Measurements from ENCODE around the gene DZIP3. TPM values are rescaled to one million over a fixed set of nuclear protein-coding genes. Genes with fewer than 3 reads are reported as not detected.

DZIP3 gene
- total RNA-seq (19.3 and 26.4 TPM in 2 replicates), polyA plus RNA-seq (10.2 and 11.0 TPM in 2 replicates), polyA minus RNA-seq (ENCODE audit: low replicate concordance) (0.82 and 1.1 TPM in 2 replicates)
- polyA plus RNA-seq (2012): 6.9 and 7.1 TPM in 2 replicates

- no peaks in the 10 kb centered on the region for H3K36me3 ChIP-seq (ENCODE audit: control insufficient read depth, insufficient read depth, low read length)
- H4K20me1 ChIP-seq (ENCODE audit: control insufficient read depth, extremely low read depth, insufficient read depth, low read length): no peaks in the 10 kb centered on the region
- peak within 1 kb of the TSS; percentile 81 for H2AFZ ChIP-seq (ENCODE audit: low read length)
- peak within 1 kb of the TSS; percentile 82 for H3K4me2 ChIP-seq (ENCODE audit: extremely low read depth, insufficient read depth, low read length)
- H3K4me1 ChIP-seq (ENCODE audit: control insufficient read depth, extremely low read depth, insufficient read depth, low read length): peaks cover 4% of the 10 kb centered on the region
- peak within 1 kb of the TSS; percentile 67 to 93 (median 78) for H3K4me3 ChIP-seq (replicated peaks in 1 of 4; ENCODE audit: control extremely low read depth in 1 of 4, insufficient read depth in 1 of 4, low read depth in 3 of 4, low read length in 4 of 4)
- no peak for TF ChIP-seq EZH2 (IDR thresholded peaks at IDR 0.05; ENCODE audit: low read length, missing control alignments)
- TF ChIP-seq CTCF (conservative IDR thresholded peaks at IDR 0.05 in 1 of 2, IDR thresholded peaks at IDR 0.05 in 1 of 2; ENCODE audit: low read depth in 1 of 2, low read length in 2 of 2): peak in 1 of 2 donors; percentile 1
- H3K27ac ChIP-seq (ENCODE audit: insufficient read depth, low read length): peak within 1 kb of the TSS; percentile 93
- H3K9me3 ChIP-seq (ENCODE audit: control insufficient read depth, insufficient read depth, low read depth, low read length): no peaks in the 10 kb centered on the region
- H3K79me2 ChIP-seq (ENCODE audit: control insufficient read depth, insufficient read depth, low read length): peaks cover 52% of the 10 kb centered on the region
- peak within 1 kb of the TSS; percentile 89 for H3K9ac ChIP-seq (ENCODE audit: insufficient read depth, low read length)
- peak; percentile 91 to 95 for DNase-seq (ENCODE audit: low read depth in 2 of 2)
- H3K27me3 ChIP-seq (ENCODE audit: control insufficient read depth, insufficient read depth, low read length): no peaks in the 10 kb centered on the region
Observed at GRCh38 chr3:108589081-108589997, at the start of gene DZIP3, which contains the start of gene CIP2A. TSS of gene DZIP3 (plus strand) at chr3:108589722. CDS start at chr3:108605407, 15,685 bp downstream. TSS of gene CIP2A (minus strand) at chr3:108589438. CDS start at chr3:108589375, 63 bp downstream.

- peak overlapping the region; percentile 62 for H2AFZ ChIP-seq (ENCODE audit: low read length)
- H3K27ac ChIP-seq (ENCODE audit: insufficient read depth, low read length): no peak overlapping the region
- H4K20me1 ChIP-seq (ENCODE audit: control insufficient read depth, extremely low read depth, insufficient read depth, low read length): no peaks in the 10 kb centered on the region
- H3K4me2 ChIP-seq (ENCODE audit: extremely low read depth, insufficient read depth, low read length): peak overlapping the region; percentile 76
- H3K4me1 ChIP-seq (ENCODE audit: control insufficient read depth, extremely low read depth, insufficient read depth, low read length): no peaks in the 10 kb centered on the region
- DNase-seq (ENCODE audit: low read depth in 2 of 2): peak in 1 of 2 donors; percentile 44
- H3K36me3 ChIP-seq (ENCODE audit: control insufficient read depth, insufficient read depth, low read length): peaks cover 4% of the 10 kb centered on the region
- no peak overlapping the region for H3K9ac ChIP-seq (ENCODE audit: insufficient read depth, low read length)
- H3K9me3 ChIP-seq (ENCODE audit: control insufficient read depth, insufficient read depth, low read depth, low read length): no peaks in the 10 kb centered on the region
- no peaks in the 10 kb centered on the region for H3K27me3 ChIP-seq (ENCODE audit: control insufficient read depth, insufficient read depth, low read length)
- H3K4me3 ChIP-seq (replicated peaks in 1 of 4; ENCODE audit: control extremely low read depth in 1 of 4, insufficient read depth in 1 of 4, low read depth in 3 of 4, low read length in 4 of 4): peak overlapping the region; percentile 11 to 50 (median 20)
- TF ChIP-seq CTCF (conservative IDR thresholded peaks at IDR 0.05 in 1 of 2, IDR thresholded peaks at IDR 0.05 in 1 of 2; ENCODE audit: low read depth in 1 of 2, low read length in 2 of 2) (no peak), EZH2 (IDR thresholded peaks at IDR 0.05; ENCODE audit: low read length, missing control alignments) (no peak)
- no peaks in the 10 kb centered on the region for H3K79me2 ChIP-seq (ENCODE audit: control insufficient read depth, insufficient read depth, low read length)
Observed at GRCh38 chr3:108546247-108546646, 43.3 kb upstream of the DZIP3 start.

GRCh38 chr3:108546692-108547091 lies 42.8 kb upstream of the DZIP3 start:
- Histone ChIP-seq H2AFZ (ENCODE audit: low read length) (peak overlapping the region; percentile 62), H3K4me1 (ENCODE audit: control insufficient read depth, extremely low read depth, insufficient read depth, low read length) (no peaks in the 10 kb centered on the region), H3K4me3 (replicated peaks in 1 of 4; ENCODE audit: control extremely low read depth in 1 of 4, insufficient read depth in 1 of 4, low read depth in 3 of 4, low read length in 4 of 4) (peak overlapping the region; percentile 11 to 50 (median 20)), H3K9me3 (ENCODE audit: control insufficient read depth, insufficient read depth, low read depth, low read length) (no peaks in the 10 kb centered on the region), H3K36me3 (ENCODE audit: control insufficient read depth, insufficient read depth, low read length) (peaks cover 4% of the 10 kb centered on the region), H3K79me2 (ENCODE audit: control insufficient read depth, insufficient read depth, low read length) (no peaks in the 10 kb centered on the region), H3K4me2 (ENCODE audit: extremely low read depth, insufficient read depth, low read length) (peak overlapping the region; percentile 48), H3K27ac (ENCODE audit: insufficient read depth, low read length) (no peak overlapping the region), H3K9ac (ENCODE audit: insufficient read depth, low read length) (no peak overlapping the region), H4K20me1 (ENCODE audit: control insufficient read depth, extremely low read depth, insufficient read depth, low read length) (no peaks in the 10 kb centered on the region), H3K27me3 (ENCODE audit: control insufficient read depth, insufficient read depth, low read length) (no peaks in the 10 kb centered on the region)
- DNase-seq (ENCODE audit: low read depth in 2 of 2): no peak
- no peak for TF ChIP-seq CTCF (conservative IDR thresholded peaks at IDR 0.05 in 1 of 2, IDR thresholded peaks at IDR 0.05 in 1 of 2; ENCODE audit: low read depth in 1 of 2, low read length in 2 of 2)
- no peak for TF ChIP-seq EZH2 (IDR thresholded peaks at IDR 0.05; ENCODE audit: low read length, missing control alignments)
